NOMO-1 (cell line): ENCODE results near the gene ARGLU1.

ENCODE experiments used
- DNase-seq, 2 experiments: peaks; one replicate each; lab custom pipeline; 2025; ENCODE audit not compliant: unreplicated experiment in 2 of 2; lab: John Stamatoyannopoulos, UW

ARGLU1 gene

DNA sequence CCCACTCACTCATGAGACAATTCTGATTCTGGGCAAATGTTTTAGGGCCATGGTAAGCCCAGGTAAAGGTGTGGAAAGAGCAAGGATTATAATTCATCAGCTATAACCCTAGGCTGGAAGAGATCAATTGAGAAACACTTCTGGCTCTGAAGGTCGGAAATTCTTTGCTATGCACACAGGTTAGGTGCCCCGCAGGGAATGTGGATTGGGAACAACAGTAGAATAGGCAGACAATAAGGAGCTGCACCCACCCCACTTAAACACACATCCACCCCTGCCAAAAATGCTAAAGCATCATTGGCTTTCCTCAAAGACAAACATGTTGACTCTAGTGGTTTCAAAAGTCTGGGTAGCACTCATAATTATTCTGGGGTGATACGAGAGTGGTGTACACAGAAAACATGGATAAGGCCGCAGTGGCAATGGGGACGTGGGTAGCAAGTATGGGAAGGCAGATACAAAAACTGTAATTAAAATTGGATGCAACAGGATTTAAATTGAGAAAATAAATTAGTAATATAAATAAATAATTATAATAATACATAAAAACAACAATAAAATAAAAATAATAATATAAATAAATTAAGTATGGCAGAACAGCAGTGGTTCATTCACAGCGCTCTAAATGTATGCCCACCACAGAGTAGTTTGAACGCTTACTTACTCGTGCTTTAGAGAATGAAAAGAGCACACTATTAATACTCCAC is 41.0 kb downstream of the ARGLU1 start:
- no peak for DNase-seq

DNA sequence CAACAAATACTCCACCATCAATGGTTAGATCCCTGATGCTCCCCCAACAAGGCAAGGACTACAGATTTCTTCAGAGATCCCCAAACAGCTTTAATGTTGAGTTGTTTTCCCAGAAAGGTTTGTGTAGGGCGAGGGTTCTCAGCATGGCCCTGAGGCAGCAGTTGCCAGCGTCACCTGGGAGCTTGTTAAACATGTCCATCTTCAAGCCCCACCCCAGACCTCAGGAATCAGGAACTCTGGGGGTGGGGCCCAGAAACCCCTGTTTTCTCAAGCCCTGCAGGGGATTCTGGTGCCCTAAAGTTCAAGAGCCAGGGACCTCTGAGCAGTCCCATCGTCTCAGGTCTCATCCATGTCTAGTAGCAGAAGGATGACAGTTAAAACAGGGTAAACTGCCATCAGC is 42.1 kb downstream of the ARGLU1 start:
- no peak for DNase-seq

DNA sequence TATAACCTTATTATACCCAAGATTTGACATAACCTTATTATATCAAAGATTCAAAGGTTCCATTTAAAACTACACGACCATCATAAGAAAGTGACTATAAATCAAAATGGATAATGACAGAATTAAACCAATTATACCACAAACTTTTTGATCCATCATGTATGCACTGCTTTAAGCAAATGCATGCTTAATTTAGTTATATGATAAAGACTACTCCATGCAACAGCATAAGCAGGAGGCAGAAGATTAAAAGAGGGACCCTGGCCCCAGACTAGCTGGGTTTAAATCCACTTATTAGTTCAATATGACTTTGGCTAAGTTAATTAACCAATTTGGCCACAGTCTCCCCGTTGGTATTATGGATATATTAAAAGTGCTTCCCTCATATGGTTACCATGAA is 43.8 kb downstream of the ARGLU1 start:
- no peak for DNase-seq

DNA sequence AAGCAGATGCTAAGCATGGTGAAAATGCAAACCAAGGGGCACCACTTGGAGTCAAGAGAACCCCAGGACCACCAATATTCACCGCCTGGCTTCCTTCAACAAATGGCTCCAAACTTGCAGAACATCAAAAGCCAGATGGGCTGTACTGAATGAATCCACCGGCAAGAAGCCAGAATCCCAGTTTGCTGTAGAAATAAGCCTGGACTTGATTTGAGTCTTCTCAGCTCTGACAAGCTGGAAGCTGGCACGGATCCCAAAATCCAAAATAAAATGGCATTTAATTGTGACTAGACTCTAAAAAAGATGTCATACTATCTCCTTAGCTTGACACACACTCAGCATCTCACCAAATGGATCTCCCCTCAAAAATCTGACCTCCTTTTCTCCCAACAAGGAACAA is 44.4 kb downstream of the ARGLU1 start:
- DNase-seq, result no peak

DNA sequence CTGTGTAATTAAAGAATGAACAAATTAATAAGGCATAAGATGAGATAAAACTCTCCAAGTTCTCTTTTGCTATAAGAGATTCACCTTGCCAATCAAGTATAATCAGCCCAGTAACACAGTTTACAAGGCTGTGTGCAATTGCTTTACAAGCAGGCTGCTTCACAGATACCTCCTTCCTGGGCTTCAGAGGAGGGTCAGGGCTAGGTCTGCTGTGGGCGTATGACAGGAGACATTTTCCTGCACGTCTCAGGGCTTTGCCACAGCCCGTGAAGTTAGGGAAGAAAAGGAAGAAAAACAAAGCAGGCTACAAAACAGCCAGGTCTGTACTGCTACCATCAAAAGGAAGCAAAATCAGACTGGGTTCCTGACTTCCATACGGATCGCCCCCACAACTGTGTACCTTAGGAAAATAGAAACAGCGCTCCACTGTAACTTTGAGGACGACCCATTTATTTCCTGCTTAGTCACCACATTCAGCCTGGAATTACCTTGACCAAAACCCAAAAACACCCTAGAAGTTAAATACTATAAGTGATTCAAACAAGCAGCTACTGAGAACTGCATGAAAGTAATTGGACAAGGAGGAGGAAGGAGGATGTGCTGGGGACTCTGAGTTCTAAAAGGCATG is 44.9 kb downstream of the ARGLU1 start:
- no peak for DNase-seq

DNA sequence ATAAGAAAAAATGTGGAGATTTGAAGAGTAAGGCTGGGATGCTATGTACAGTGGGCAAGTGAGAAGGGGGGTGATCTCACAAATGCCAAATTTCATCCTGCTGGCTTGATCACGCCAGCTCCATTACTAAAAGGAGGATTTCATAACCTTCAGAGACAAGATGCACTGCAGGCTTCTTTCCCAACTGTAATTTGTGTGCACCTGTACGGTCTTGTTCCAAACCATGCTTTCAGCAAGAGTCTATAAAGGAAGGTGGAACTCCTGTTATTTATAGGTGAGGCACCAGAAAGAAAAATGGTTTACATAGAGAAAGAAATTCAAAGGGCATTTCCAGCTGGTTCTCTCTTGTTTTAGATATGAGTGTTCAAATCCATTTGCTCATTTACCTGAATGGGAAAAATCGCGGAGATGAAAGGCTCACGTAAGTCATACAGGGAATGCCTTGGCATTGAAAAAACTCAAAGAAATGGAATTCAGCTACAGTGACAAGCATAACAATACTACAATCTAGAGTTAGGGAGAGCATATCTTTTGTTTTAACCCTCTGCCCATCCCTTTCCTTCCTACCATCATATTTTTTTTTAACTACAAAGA is 45.7 kb downstream of the ARGLU1 start:
- no peak for DNase-seq

DNA sequence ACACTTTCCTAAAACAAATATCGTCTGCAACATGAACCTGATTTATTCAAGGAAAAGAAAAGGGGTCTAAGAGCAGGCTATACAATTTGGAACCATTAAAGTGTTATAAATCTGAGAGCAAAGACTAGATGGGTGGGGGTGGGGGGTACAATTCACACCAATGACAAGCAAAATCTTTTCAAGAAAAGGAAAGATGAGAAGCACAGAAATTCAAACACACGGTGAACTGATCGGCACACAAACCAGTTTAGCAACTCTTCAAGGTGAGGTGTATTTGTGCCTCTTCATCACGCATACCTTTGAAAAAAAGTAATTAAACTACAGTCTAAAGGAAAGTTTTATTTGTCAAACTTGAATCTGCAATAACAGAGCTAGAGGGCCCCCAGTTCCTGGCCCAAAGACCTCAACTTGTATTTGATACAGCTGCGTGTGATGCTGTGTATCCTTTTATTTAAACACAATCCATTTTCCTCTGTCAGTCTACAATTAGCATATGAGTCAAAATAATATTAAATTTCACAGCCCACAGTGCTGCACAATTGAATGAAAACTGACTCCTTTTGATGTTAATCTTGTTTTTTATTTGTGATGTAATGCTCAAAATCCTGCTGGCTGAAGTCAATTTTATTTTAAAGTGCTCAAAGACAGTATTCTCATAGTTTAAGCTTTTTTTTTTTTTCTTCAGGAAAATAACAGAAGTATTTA is 46.7 kb downstream of the ARGLU1 start:
- DNase-seq, result no peak

DNA sequence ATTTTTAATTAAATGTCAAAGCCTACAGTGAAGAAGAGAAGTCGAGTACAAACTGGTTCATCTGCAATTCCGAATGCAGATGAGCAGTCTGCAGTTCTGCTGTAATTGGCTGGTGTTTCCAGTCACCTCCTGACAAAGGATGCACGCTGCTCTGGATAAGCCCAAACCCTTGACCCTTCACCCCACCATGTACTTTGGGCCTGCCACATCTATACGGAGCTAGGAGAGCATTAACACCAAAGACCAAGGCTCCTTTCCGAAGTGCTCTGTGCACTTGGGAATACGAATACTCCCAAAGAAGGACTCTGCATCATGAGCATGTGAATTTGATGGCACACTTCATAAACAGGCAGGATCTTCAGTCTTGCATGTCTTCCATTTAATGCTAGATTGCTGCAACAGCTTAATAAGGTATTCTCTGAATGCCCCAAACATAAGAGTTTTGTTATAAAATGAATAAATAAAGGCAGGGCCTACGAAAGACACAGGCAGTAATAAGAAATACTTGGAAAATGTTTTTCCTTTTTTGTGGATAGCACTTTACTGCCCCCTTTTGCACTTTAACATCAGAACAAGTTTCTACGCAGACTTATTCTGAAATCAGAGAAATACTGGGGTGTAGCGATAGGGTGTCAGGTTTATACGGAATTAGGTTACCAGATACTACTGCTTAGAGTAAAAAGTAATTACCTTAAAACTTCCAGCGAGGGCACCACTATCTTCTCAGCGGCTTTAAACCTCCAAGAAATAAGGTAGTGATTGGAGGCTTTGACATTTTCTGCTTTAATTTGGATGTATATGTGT is 47.5 kb downstream of the ARGLU1 start:
- DNase-seq, result no peak

DNA sequence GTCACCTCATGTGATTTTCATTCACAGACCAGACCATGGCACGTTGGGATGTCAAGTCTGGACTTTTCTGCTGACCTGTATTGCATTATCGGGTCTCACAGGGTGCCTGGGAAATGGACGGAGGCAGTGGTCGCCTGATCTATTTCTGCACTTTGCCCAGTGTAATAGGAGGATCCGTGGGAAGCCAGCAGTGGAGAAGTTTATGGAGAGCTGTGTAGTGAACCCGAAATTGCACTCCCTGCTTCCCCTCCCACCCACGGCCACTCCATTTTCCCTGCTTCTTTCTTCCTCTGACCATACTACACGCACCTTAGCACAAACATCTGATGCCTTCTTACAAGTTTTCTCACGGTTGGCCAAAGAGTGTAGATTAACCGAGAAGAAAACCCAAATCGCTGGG is 49.4 kb downstream of the ARGLU1 start:
- DNase-seq, result no peak

DNA sequence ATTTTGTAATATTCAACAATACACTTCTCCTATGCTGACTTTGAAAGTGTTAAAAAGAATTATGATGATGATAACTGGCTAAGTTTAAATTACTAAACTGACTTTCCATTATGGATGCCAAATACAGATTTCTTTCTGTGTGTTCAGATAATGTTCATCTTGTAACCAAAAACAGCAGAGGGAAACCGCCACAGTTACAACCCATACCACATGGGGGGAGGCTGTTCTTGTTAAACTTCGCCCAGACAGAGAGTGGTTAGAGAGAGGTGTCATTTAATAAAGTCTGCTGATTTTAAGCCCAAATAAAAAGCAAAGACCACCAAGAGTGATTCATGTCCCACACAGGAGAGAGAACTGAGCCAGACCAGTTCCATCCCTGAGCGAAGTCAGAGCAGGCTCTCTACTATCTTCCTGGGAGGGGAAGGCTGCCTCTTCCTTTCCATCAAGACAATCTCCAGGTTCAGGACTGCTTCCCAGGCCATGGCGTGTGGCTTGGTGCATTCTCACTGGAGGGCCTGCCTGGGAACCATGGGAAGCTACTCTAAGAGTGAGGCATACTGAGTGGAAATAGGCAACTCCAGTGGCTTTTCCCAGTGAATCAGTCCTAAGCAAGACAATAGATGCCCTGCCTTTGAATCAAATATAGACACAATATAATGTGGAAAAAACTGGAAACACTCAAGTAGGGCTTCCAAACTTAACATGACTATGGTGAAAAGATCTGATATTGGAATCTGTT is 50.7 kb downstream of the ARGLU1 start:
- DNase-seq, result no peak

DNA sequence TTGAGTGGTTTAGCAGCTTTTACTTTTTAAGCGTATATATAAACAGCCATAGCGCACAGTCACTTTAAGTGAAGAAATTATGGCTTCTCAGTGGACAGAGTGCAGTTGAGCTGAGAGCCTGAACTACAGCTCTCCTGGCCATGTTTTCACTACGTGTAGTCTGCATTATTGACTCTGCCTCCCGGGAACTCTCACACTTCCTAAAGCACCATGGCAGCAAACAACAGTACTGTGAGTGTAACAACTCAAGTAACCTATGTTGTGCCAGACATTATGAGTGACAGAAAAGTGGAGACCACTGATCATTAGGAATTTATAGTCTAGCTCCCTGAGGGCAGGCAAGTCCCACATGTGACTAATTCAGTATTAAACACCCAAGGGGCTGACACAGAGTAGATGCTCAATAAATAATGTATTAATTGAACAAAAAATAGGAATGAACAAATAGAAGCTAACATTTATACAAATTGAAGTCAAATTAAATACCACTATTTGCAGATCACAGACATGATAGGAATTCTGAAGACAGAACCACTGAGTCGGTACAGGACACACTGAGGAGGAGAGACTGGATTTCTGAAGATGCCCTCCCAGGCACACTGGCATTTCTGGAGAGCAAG is 52.2 kb downstream of the ARGLU1 start:
- no peak for DNase-seq

DNA sequence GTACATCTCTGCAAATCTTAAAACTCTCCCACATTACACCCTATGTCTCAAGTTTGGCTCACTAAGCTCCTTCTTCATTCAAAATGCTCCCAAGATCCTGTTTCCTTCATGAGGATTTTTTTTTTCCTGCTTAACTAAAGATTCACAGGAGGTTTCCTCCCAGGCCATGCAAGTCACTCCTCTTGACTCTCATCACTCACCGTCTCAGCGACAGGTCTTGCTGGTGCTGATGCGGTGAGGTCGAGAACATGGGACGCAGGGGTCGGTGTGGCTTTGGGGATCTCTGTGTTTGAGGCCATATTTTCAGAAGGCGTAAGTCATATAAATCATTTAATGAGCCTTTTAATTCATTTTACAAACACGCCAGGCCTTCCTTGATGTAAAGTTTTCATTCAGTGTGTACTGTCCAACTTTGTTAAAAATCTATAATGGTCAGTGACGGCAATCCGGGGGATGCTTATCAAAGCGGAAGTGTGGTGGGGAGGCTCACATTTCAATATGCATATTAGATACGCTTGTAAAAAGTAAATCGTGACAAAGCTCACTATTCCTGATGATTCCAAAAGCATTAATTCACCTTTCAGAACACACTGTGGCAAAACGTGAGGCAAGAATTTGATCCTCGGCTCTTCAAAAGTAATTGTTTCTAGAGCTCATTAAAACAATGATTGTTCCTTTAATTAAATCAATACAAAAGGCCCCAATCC is 52.9 kb downstream of the ARGLU1 start:
- DNase-seq, result no peak

DNA sequence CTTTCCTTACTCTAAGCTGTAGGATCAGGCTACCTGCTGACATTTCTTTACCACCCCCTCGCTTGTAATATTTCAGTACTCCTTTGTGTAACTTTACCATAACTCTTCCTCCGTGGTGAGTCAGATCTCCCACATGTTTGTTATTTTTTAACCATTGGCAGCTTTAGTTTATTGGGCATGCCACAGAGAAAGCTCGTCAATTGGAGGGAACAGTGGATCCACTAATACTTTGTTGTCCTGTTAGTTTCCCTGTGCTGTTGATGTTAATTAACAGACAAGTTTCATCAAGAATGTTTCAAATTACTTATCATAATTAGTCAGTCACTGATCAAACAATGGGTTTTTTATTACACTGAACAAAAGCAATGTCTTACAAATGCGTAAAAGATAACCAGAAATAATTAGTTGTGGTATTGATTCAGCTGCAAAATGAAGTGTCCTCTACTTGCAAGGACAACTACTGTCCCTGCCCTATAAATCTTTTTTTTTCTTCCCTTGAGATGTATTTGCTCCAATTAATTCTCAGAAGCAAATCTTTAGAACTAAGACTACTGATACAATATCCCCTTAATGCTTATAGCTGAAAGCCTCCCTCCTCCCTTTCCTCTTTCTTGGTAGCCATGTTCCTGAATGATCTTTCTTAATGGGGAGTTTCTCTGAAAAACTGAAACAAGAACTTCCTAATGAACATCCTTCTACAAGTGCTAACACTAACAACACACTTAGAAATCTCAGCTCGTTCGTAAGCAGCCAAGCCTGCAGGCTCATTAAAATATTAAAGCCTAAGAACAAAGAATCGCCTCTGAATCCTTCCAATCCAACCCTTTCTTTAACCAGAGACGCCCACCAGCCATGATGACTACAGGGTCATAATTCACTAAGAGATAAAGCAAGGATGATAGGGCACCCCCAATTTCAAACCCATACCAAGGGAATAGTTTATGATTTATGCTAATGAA is 54.6 kb downstream of the ARGLU1 start:
- DNase-seq, result no peak

DNA sequence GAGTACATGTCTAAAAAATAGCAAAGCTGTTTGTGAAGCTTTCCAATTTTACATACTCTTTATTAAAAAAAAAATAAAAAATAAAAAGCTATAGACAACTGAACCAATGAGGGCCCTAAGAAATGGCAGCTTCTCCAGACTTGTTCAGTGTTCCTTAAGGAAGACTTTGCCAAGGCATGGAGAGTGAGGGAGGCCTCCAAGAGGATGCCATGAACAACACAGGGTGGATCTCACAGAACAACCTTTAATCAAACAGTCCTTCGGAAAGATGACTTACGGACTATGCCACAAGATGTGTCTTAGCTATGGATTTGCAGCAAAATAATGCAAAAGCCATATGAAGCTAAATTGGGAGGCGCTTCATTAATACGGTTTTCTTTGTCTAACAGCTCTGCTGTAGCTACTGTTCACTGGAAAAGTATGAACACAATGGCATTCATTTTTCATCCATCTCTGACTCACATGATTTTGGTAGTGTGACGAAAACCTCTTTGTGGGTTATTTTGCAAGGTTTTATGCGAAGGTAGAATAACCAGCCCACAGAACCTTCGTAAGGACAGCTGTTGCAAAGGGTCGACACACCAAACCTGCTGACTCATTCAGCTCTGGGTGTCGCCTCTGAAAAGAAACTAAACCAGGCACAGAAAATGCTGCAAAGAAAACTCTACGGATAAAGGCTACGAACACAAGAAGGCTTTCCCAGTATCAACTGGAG is 60.2 kb downstream of the ARGLU1 start:
- peak; percentile 77 to 94 for DNase-seq

DNA sequence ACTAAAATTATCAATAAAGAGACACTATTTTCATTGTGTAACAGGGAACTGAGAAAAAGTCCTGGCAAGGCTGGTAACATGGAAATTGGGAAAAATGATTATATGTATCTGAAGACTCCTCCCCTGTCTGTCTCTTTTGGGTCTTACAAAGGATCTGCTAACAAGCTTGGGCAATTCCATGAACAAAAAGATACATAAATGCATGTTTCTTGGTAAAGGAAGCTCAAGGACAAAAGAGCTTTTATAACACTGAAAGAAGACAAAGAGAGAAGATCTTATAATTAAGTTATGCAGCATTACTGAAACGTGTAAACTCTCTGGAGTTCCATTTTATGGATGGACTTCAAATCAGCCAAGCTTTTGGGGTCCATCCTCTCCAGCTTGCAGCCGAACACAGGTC is 61.7 kb downstream of the ARGLU1 start:
- no peak for DNase-seq

DNA sequence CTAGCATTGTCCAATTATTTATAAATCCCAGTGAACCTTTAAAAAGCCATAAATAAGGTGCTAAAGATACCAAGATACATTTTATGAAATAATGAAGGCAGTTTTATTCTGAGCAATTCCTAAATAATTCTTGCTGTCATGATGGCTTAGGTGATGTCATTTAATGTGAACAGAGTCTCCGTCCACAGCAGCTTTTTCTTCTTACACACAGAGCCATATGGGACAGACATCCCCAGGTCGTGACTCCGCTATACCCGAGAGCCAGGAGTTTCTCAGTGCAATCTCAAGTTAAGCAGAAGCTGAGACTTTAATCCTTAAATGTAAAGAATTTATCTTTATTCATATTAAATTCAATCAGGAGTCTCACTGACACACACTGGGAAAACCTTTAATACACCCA is 62.2 kb downstream of the ARGLU1 start:
- no peak for DNase-seq

DNA sequence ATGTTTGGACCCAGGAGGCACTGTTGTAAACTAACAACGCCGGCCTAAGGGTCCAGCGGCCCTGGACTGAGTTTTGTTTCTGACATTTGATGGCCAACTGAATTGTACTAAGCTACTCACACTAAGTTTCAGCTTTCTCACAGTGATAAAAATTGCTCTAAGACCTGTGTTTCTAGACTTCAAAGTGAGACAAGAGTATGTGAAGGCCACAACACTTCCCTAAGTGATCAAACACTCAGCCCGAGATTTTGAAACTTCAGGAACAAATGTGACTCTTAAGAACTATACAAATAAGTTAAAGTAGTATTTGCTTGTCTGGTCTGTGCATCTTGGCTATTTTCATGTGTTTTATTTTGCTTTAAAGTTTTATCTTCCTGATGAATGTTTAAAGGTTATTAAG is 62.6 kb downstream of the ARGLU1 start:
- DNase-seq, result no peak
